ENCODE measurements around the gene IGDCC3. TPM values are rescaled to one million over a fixed set of nuclear protein-coding genes. Genes with fewer than 3 reads are reported as not detected.
A peak's percentile ranks its signal among the peaks of the same experiment; 100 is the strongest.

IGDCC3 gene
- total and polyA plus RNA-seq, 2 of the 8 experiments (the other 6 are each of a cell fraction or from before 2014, with no cell fraction given): 26.8 to 45.7 TPM

- peak overlapping the region; percentile 28 for H2AFZ ChIP-seq (ENCODE audit: low read length)
- no peaks in the 10 kb centered on the region for H3K36me3 ChIP-seq (ENCODE audit: control insufficient read depth in 2 of 4, insufficient read depth in 4 of 4, low read length in 3 of 4)
- peak overlapping the region; percentile 87; the same call in 1 of the 2 replicates for H2BK20ac ChIP-seq (ENCODE audit: low read length)
- H3K9ac ChIP-seq (replicated peaks in 1 of 4; ENCODE audit: extremely low read depth in 1 of 4, low read depth in 3 of 4, low read length in 3 of 4): peak overlapping the region in 3 of 4 experiments; percentile 34 to 54 (median 41); a peak in 4 of 7 replicates
- 0 out of 2 replicates have a peak overlapping the region, but pooled peaks have one; percentile 14 for H2AK5ac ChIP-seq (ENCODE audit: low read depth, low read length)
- peak overlapping the region; percentile 65 for H3K4ac ChIP-seq (replicated peaks; ENCODE audit: insufficient read length, low read depth, low read length)
- ChIA-PET CTCF (ENCODE audit: partially characterized antibody) (interaction anchor here (3.5 to 14.6 kb wide), 2 partner anchors 18 to 24 kb away, joined by 26 to 180 read pairs; no protein-coding TSS in a partner anchor), POLR2A (ENCODE audit: partially characterized antibody) (interaction anchor here (2.5 to 12.2 kb wide), 4 partner anchors 11 to 123 kb away, joined by 7 to 229 read pairs (median 25); no protein-coding TSS in a partner anchor)
- DNase-seq (ENCODE audit: low read depth in 1 of 2, low spot score in 2 of 2) (peak in 1 of 2 experiments; percentile 64), FAIRE-seq (no peak)
- peaks cover 4 to 32% (median 19%) of the 10 kb centered on the region in 4 experiments for H3K4me1 ChIP-seq (replicated peaks in 1 of 4; ENCODE audit: control insufficient read depth in 3 of 4, insufficient read depth in 4 of 4, low read length in 3 of 4)
- H3K23ac ChIP-seq (ENCODE audit: insufficient read length): no peak overlapping the region
- H3K23me2 ChIP-seq (ENCODE audit: low read depth, low read length): peaks cover 20% of the 10 kb centered on the region
- peak overlapping the region; percentile 65; the same call in 1 of the 2 replicates for H2BK12ac ChIP-seq (ENCODE audit: low read depth, low read length)
- H3K56ac ChIP-seq (replicated peaks; ENCODE audit: insufficient read length, low read depth, low read length): no peak overlapping the region
- H4K8ac ChIP-seq (ENCODE audit: extremely low read depth, insufficient read depth, low read length): no peak overlapping the region
- H3K79me1 ChIP-seq (ENCODE audit: low read depth, low read length): no peaks in the 10 kb centered on the region
- H2BK120ac ChIP-seq (replicated peaks; ENCODE audit: low read depth, low read length): peak overlapping the region; percentile 73
- peak overlapping the region; percentile 79 for H4K91ac ChIP-seq (replicated peaks; ENCODE audit: insufficient read length, low read length)
- no peak overlapping the region; the same call in 1 of the 2 replicates for H3K27ac ChIP-seq (ENCODE audit: low read depth, low read length)
- H4K5ac ChIP-seq (ENCODE audit: insufficient read length, low read depth, low read length): peak overlapping the region; percentile 70
- H3K79me2 ChIP-seq (ENCODE audit: control insufficient read depth in 1 of 2, insufficient read depth in 2 of 2, low read length in 2 of 2): peaks cover 0 to 16% of the 10 kb centered on the region in 2 experiments; a peak in 1 of 4 replicates
- H3K9me3 ChIP-seq (ENCODE audit: insufficient read depth in 2 of 2, low read depth in 1 of 2, low read length in 1 of 2): no peaks in the 10 kb centered on the region
- peak; percentile 39; the same call in 1 of the 2 replicates for TF ChIP-seq PHF8 (conservative IDR thresholded peaks at IDR 0.05; ENCODE audit: low read depth, low read length)
- 0 out of 4 replicates have a peak, but pooled peaks of 1 of the 2 experiments have one; percentile 23 for TF ChIP-seq SIN3A (conservative IDR thresholded peaks at IDR 0.05 in 1 of 2, IDR thresholded peaks at IDR 0.05 in 1 of 2; ENCODE audit: low read depth in 1 of 2, low read length in 2 of 2)
- TF ChIP-seq SUZ12 (IDR thresholded peaks at IDR 0.05; ENCODE audit: low read length): no peak
- 0 out of 2 replicates have a peak, but pooled peaks have one; percentile 15 for TF ChIP-seq RBBP5 (IDR thresholded peaks at IDR 0.05; ENCODE audit: borderline replicate concordance, low read depth, low read length)
- TF ChIP-seq SIX5 (IDR thresholded peaks at IDR 0.05; ENCODE audit: low read depth, low read length): no peak
- TF ChIP-seq NANOG (IDR thresholded peaks at IDR 0.05; ENCODE audit: insufficient read depth, low read depth, low read length, poor library complexity, severe bottlenecking): peak; percentile 84
- whole genome bisulfite sequencing, 2 experiments (ENCODE audit: extremely low coverage in 1 of 2, insufficient coverage in 1 of 2, insufficient read length in 1 of 2, insufficient replicate concordance in 2 of 2, low coverage in 1 of 2, low lambda C conversion rate in 2 of 2, missing lambda C conversion rate in 1 of 2): 18% methylated on average over 28 of the region's 28 CpGs; no CpG with 5 or more reads in 1 of the 2 experiments
- H4K20me1 ChIP-seq (replicated peaks in 1 of 2; ENCODE audit: control insufficient read depth in 1 of 2, insufficient read depth in 2 of 2, low read length in 2 of 2): no peaks in the 10 kb centered on the region
- H2BK15ac ChIP-seq (ENCODE audit: low read length): peak overlapping the region; percentile 63; the same call in 1 of the 2 replicates
- peaks cover 0 to 16% (median 9%) of the 10 kb centered on the region in 4 experiments; a peak in 4 of 7 replicates for H3K27me3 ChIP-seq (replicated peaks in 1 of 4; ENCODE audit: control insufficient read depth in 3 of 4, extremely low read depth in 1 of 4, insufficient read depth in 3 of 4, low read length in 3 of 4)
- H3K4me2 ChIP-seq (ENCODE audit: insufficient read depth in 1 of 2, low read depth in 2 of 2, low read length in 2 of 2): peak overlapping the region; percentile 92 to 96
- no peak overlapping the region for H2BK5ac ChIP-seq (ENCODE audit: low read depth, low read length)
- peak overlapping the region; percentile 61 to 91 (median 68) for H3K4me3 ChIP-seq (ENCODE audit: extremely low read depth in 1 of 4, insufficient read depth in 2 of 4, low read depth in 3 of 4, low read length in 4 of 4)
- no peak overlapping the region for H3K14ac ChIP-seq (ENCODE audit: insufficient read length)
- peak overlapping the region; percentile 81 for H3K18ac ChIP-seq (ENCODE audit: extremely low read depth, low read length)
Measured at GRCh38 chr15:65423150-65423975, 45.6 kb upstream of the IGDCC3 start.

Measured in H1 (cell line).